ENCODE results near the gene SYT13. TPM values are rescaled to one million over a fixed set of nuclear protein-coding genes. Genes with fewer than 3 reads are reported as not detected.

SYT13 gene
- total and polyA plus RNA-seq, 10 of the 15 experiments (the other 5 are each of a cell fraction or from before 2014, with no cell fraction given) = not detected

GRCh38 chr11:45288339-45288738, 2.2 kb upstream of the SYT13 start:
- no peak for DNase-seq (ENCODE audit: low read depth, low spot score)
- Histone ChIP-seq H3K36me3 (ENCODE audit: control insufficient read depth in 2 of 2, insufficient read depth in 2 of 2, low read length in 1 of 2) (no peaks in the 10 kb centered on the region), H3K9ac (ENCODE audit: control insufficient read depth, insufficient read depth, low read length) (no peak overlapping the region), H4K20me1 (ENCODE audit: control insufficient read depth, insufficient read depth) (no peaks in the 10 kb centered on the region), H3K4me1 (ENCODE audit: control insufficient read depth, insufficient read depth, low read length) (no peaks in the 10 kb centered on the region), H3K79me2 (ENCODE audit: control insufficient read depth, insufficient read depth, low read length) (no peaks in the 10 kb centered on the region), H3K27ac (ENCODE audit: control insufficient read depth, insufficient read depth) (no peak overlapping the region), H2AFZ (ENCODE audit: control insufficient read depth, low read depth, low read length) (no peak overlapping the region), H3K4me2 (ENCODE audit: control insufficient read depth, insufficient read depth) (no peak overlapping the region), H3K27me3 (replicated peaks in 1 of 2; ENCODE audit: control insufficient read depth in 2 of 2, insufficient read depth in 2 of 2, low read length in 1 of 2) (peaks cover 7 to 8% of the 10 kb centered on the region in 2 experiments), H3K4me3 (no peak overlapping the region), H3K9me3 (replicated peaks; ENCODE audit: control insufficient read depth, insufficient read depth, low read length) (no peaks in the 10 kb centered on the region)
- SMC1A ChIA-PET (ENCODE audit: uncharacterized antibody, unreplicated experiment) = interaction anchor here (1.4 kb wide), 1 partner anchor 178 kb away, joined by 3 read pairs; no protein-coding TSS in a partner anchor
- CTCF ChIA-PET = interaction anchor here (1.4 kb wide), 1 partner anchor 35 kb away, joined by 4 read pairs; no protein-coding TSS in a partner anchor
- FAIRE-seq = no peak
- in situ Hi-C loops (cut with MboI) = no loop called here
- BruUV-seq (replicated peaks) = no TSS peak
- 31% methylated on average over 2 of the region's 2 CpGs for WGBS (ENCODE audit: insufficient coverage, insufficient replicate concordance, low lambda C conversion rate, missing lambda C conversion rate)
- no peak for ATAC-seq
- RAD21 ChIA-PET (ENCODE audit: unreplicated experiment) = interaction anchor here (0.6 kb wide), 1 partner anchor 135 kb away, joined by 3 read pairs; no protein-coding TSS in a partner anchor
- POLR2A ChIA-PET = no interaction called here
- TF ChIP-seq SUPT20H (IDR thresholded peaks at IDR 0.05; ENCODE audit: borderline replicate concordance, control insufficient read depth, low read depth, low read length) = no peak
- TF ChIP-seq CREB1 (IDR thresholded peaks at IDR 0.05; ENCODE audit: low read depth) = no peak
- TF ChIP-seq, protein P1, sequence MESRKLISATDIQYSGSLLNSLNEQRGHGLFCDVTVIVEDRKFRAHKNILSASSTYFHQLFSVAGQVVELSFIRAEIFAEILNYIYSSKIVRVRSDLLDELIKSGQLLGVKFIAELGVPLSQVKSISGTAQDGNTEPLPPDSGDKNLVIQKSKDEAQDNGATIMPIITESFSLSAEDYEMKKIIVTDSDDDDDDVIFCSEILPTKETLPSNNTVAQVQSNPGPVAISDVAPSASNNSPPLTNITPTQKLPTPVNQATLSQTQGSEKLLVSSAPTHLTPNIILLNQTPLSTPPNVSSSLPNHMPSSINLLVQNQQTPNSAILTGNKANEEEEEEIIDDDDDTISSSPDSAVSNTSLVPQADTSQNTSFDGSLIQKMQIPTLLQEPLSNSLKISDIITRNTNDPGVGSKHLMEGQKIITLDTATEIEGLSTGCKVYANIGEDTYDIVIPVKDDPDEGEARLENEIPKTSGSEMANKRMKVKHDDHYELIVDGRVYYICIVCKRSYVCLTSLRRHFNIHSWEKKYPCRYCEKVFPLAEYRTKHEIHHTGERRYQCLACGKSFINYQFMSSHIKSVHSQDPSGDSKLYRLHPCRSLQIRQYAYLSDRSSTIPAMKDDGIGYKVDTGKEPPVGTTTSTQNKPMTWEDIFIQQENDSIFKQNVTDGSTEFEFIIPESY (IDR thresholded peaks at IDR 0.05) = no peak
- TF ChIP-seq NFYA (IDR thresholded peaks at IDR 0.05; ENCODE audit: borderline replicate concordance, low read depth, low read length) = no peak
- TF ChIP-seq POLR2A (IDR thresholded peaks at IDR 0.05; ENCODE audit: low read depth, low read length) = no peak
- TF ChIP-seq CHD2 (IDR thresholded peaks at IDR 0.05; ENCODE audit: borderline replicate concordance, low read depth, low read length) = no peak
- TF ChIP-seq POU2F2 (IDR thresholded peaks at IDR 0.05; ENCODE audit: borderline replicate concordance, low read depth, low read length) = no peak
- TF ChIP-seq RUNX3 (IDR thresholded peaks at IDR 0.05; ENCODE audit: low read length) = no peak
- TF ChIP-seq NR2C2 (IDR thresholded peaks at IDR 0.05; ENCODE audit: borderline replicate concordance, control insufficient read depth, insufficient read length, low read depth) = no peak
- intact Hi-C loops (cut with micrococcal nuclease; ENCODE audit: unreplicated experiment) = no loop called here

Measured in GM12878 (cell line).